GM12878 (cell line): ENCODE measurements around the gene AGO4. TPM values are rescaled to one million over a fixed set of nuclear protein-coding genes. Genes with fewer than 3 reads are reported as not detected.

ENCODE experiments used
- ATAC-seq: fragments of 200-7000 bp; cut with Tn5 transposase; 3 replicates; pipeline ENCODE4 v1.9.1; 2020; ENCODE audit warnings: mild to moderate bottlenecking, moderate library complexity
- BruUV-seq: library from RNA; stranded (reverse); fragments of 400-500 nt; replicated peaks from 2 replicates; lab custom pipeline; 2021; lab: Mats Ljungman, UMichigan
- CTCF ChIA-PET: fragments of 300-600 bp; sonication (Branson Sonifier 250); formaldehyde crosslinking; extraction: SDS; loops from one replicate; lab custom pipeline; 2021; ENCODE audit warnings: inconsistent platforms; lab: Yijun Ruan, JAX
- POLR2A ChIA-PET: fragments of 350-600 bp; formaldehyde crosslinking; extraction: SDS; loops from one replicate; lab custom pipeline; 2021; ENCODE audit warnings: inconsistent platforms; lab: Charles Lee
- RAD21 ChIA-PET: fragments of 300-600 bp; sonication (Branson Sonifier 250); formaldehyde crosslinking; loops from one replicate; lab custom pipeline; 2023; ENCODE audit warnings: antibody characterized with exemption; ENCODE audit not compliant: unreplicated experiment; lab: Charles Lee
- SMC1A ChIA-PET: fragments of 300-600 bp; sonication (Branson Sonifier 250); formaldehyde crosslinking; loops from one replicate; lab custom pipeline; 2023; ENCODE audit not compliant: unreplicated experiment, uncharacterized antibody; lab: Charles Lee
- DNase-seq: peaks from one replicate; pipeline ENCODE4 v3.0.0-alpha.2; 2011; ENCODE audit warnings: low read depth, low spot score
- FAIRE-seq: peaks from 3 replicates; lab custom pipeline; 2011; peaks lifted over from hg19 to GRCh38; lab: Jason Lieb, UNC
- H2AFZ ChIP-seq: 2 replicates; pipeline ENCODE4 v1.6.0; 2011; ENCODE audit warnings: low read depth, low read length, control low read depth; ENCODE audit not compliant: control insufficient read depth
- H3K27ac ChIP-seq: 2 replicates; pipeline ENCODE4 v1.5.1; 2011; ENCODE audit warnings: control low read depth; ENCODE audit not compliant: control insufficient read depth, insufficient read depth
- H3K27me3 ChIP-seq, 2 experiments: replicated peaks in 1 of 2; 2 replicates each; pipeline versions ENCODE4 v1.6.0 to v1.6.1; 2011; ENCODE audit warnings: low read length in 1 of 2; ENCODE audit not compliant: control insufficient read depth in 2 of 2, insufficient read depth in 2 of 2
- H3K36me3 ChIP-seq, 2 experiments: 2 replicates each; pipeline ENCODE4 v1.5.1; 2011; ENCODE audit warnings: low read length in 1 of 2; ENCODE audit not compliant: control insufficient read depth in 2 of 2, insufficient read depth in 2 of 2
- H3K4me1 ChIP-seq: 2 replicates; pipeline ENCODE4 v1.6.1; 2011; ENCODE audit warnings: mild to moderate bottlenecking, low read length, moderate library complexity, mixed read lengths; ENCODE audit not compliant: control insufficient read depth, insufficient read depth
- H3K4me2 ChIP-seq: 2 replicates; pipeline ENCODE4 v1.6.0; 2011; ENCODE audit warnings: control low read depth; ENCODE audit not compliant: control insufficient read depth, insufficient read depth
- H3K4me3 ChIP-seq: fragments of 200-600 bp; sonication (generic); 2 replicates; pipeline ENCODE4 v1.5.1; 2016
- H3K79me2 ChIP-seq: 2 replicates; pipeline ENCODE4 v1.6.0; 2011; ENCODE audit warnings: low read length; ENCODE audit not compliant: control insufficient read depth, insufficient read depth
- H3K9ac ChIP-seq: 2 replicates; pipeline ENCODE4 v1.8.0; 2011; ENCODE audit warnings: low read length, control low read depth, mixed read lengths; ENCODE audit not compliant: control insufficient read depth, insufficient read depth
- H3K9me3 ChIP-seq: replicated peaks from 3 replicates; pipeline ENCODE4 v1.5.1; 2011; ENCODE audit warnings: mild to moderate bottlenecking, low read length; ENCODE audit not compliant: control insufficient read depth, insufficient read depth
- H4K20me1 ChIP-seq: 2 replicates; pipeline ENCODE4 v1.6.0; 2011; ENCODE audit not compliant: control insufficient read depth, insufficient read depth
- ATF7 ChIP-seq: fragments of 450-650 bp; IDR thresholded peaks from 2 replicates; pipeline ENCODE4 v1.6.1; 2016; ENCODE audit warnings: low read depth, mild to moderate bottlenecking
- FOXK2 ChIP-seq: fragments of 450-650 bp; IDR thresholded peaks from 2 replicates; pipeline ENCODE4 v1.6.1; 2017; ENCODE audit warnings: mild to moderate bottlenecking, moderate library complexity
- HDGF ChIP-seq: fragments of 450-650 bp; IDR thresholded peaks from 2 replicates; pipeline ENCODE4 v1.6.1; 2016; ENCODE audit warnings: antibody characterized with exemption
- NFIC ChIP-seq: IDR thresholded peaks from 2 replicates; pipeline ENCODE4 v1.6.1; 2012; ENCODE audit warnings: low read depth, mild to moderate bottlenecking, inconsistent platforms, low read length, moderate library complexity
- POLR2AphosphoS2 ChIP-seq: IDR thresholded peaks from 2 replicates; pipeline ENCODE4 v1.6.1; 2011; ENCODE audit warnings: low read depth, mild to moderate bottlenecking, low read length, improper control_type of control experiment, moderate library complexity
- RFX5 ChIP-seq: IDR thresholded peaks from 2 replicates; pipeline ENCODE4 v1.6.1; 2011; ENCODE audit warnings: low read depth, low read length, improper control_type of control experiment
- SRF ChIP-seq, 2 experiments: IDR thresholded peaks; 2 replicates each; pipeline ENCODE4 v1.6.1; 2011; ENCODE audit warnings: low read depth in 2 of 2, low read length in 2 of 2, mild to moderate bottlenecking in 1 of 2, moderate library complexity in 1 of 2
- SUPT20H ChIP-seq: IDR thresholded peaks from 2 replicates; pipeline ENCODE4 v1.6.1; 2011; ENCODE audit warnings: low read depth, mild to moderate bottlenecking, low read length, moderate library complexity, borderline replicate concordance; ENCODE audit not compliant: control insufficient read depth
- ZSCAN29 ChIP-seq: fragments of 450-650 bp; IDR thresholded peaks from 2 replicates; pipeline ENCODE4 v1.6.1; 2017; ENCODE audit warnings: mild to moderate bottlenecking, moderate library complexity
- ZZZ3 ChIP-seq: IDR thresholded peaks from 2 replicates; pipeline ENCODE4 v1.6.1; 2011; ENCODE audit warnings: low read depth; ENCODE audit not compliant: control insufficient read depth, insufficient read length
- WGBS: methylation state at CpG from one replicate; pipeline ENCODE4 v1.1.6; 2016; ENCODE audit warnings: low lambda C conversion rate; ENCODE audit not compliant: insufficient replicate concordance, insufficient coverage; ENCODE audit errors: missing lambda C conversion rate; 5-methylcytosine and 5-hydroxymethylcytosine counted together
- in situ Hi-C: fragments of 300-500 bp; cut with MboI; formaldehyde crosslinking; loops from 9 replicates; pipeline ENCODE4 v1.14.3; 2018; ENCODE audit warnings: mixed read lengths
- intact Hi-C: fragments of 100-400 bp; cut with micrococcal nuclease; formaldehyde crosslinking; loops from one replicate; pipeline ENCODE4 v1.14.2; 2022; ENCODE audit not compliant: unreplicated experiment
- polyA plus RNA-seq, 11 experiments: library from polyadenylated mRNA; depleted of rRNA in 4 of 11; unstranded in 6 of 11; stranded (reverse) in 5 of 11; fragments of >200 nt; fragmentation: Nextera tagmentation in 4 of 11; fragmentation: Illumina TruSeq in 1 of 11; extraction: Ambion mirVana in 4 of 11; extraction: Trizol in 1 of 11; gene quantifications; 1 replicate in 1 of 11; 2 replicates in 10 of 11; pipeline versions ENCODE4 v1.2.1 to v1.2.3, GENCODE V29; 2011 to 2016; ENCODE audit warnings: inconsistent platforms in 2 of 11, missing spikeins in 2 of 11, low read depth in 1 of 11
- total RNA-seq, 4 experiments: library from RNA; depleted of rRNA in 3 of 4; stranded (reverse); fragments of >200 nt in 3 of 4; fragmentation: Illumina TruSeq in 1 of 4; extraction: Trizol in 1 of 4; gene quantifications; 2 replicates each; pipeline versions ENCODE4 v1.2.1 to v1.2.3, GENCODE V29; 2013 to 2021
- TF ChIP-seq, protein P1 (sequence below): fragments of 450-650 bp; IDR thresholded peaks from 2 replicates; pipeline ENCODE4 v1.6.1; 2017; ENCODE audit warnings: antibody characterized with exemption, mild to moderate bottlenecking, moderate library complexity

Gene AGO4
- total and polyA plus RNA-seq, 10 of the 15 experiments (the other 5 are each of a cell fraction or from before 2014, with no cell fraction given), result 1.2 to 7.9 (median 3.2) TPM

DNA sequence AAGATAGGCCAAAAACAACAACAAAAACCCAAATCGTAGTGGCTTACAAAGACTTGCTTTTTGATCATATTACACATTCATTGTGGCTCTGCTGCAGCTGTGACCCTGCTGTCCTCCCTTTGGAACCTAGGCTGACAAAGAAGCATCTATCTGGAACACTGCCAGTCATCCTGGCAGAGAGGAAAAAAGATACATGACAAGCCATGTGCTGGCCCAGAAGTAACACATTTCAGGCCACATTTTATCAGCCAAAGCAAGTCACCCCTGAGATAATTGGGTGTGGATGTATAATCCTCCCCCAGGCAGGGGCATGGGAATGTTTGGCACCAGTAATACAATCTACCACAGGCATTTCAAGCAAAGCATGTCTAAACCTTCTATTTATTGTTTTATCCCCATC lies 38.0 kb downstream of the AGO4 start:
- no TSS peak for BruUV-seq
- SMC1A ChIA-PET, result no interaction called here
- Histone ChIP-seq H3K4me1 (no peaks in the 10 kb centered on the region), H3K79me2 (no peaks in the 10 kb centered on the region), H3K9me3 (no peaks in the 10 kb centered on the region), H3K9ac (no peak overlapping the region), H3K4me2 (no peak overlapping the region), H2AFZ (no peak overlapping the region), H3K27ac (no peak overlapping the region), H3K4me3 (no peak overlapping the region), H3K27me3 (no peaks in the 10 kb centered on the region), H4K20me1 (no peaks in the 10 kb centered on the region), H3K36me3 (no peaks in the 10 kb centered on the region; a peak in 1 of 4 replicates)
- in situ Hi-C loops (no loop called here), intact Hi-C loops (no loop called here)
- TF ChIP-seq SUPT20H (no peak), SRF (IDR thresholded peaks at IDR 0.05; ENCODE audit: low read depth in 2 of 2, low read length in 2 of 2) (no peak), NFIC (no peak), HDGF (no peak), ZZZ3 (no peak), ZSCAN29 (no peak), POLR2AphosphoS2 (no peak), ATF7 (no peak), FOXK2 (no peak), RFX5 (no peak)
- TF ChIP-seq, protein P1, sequence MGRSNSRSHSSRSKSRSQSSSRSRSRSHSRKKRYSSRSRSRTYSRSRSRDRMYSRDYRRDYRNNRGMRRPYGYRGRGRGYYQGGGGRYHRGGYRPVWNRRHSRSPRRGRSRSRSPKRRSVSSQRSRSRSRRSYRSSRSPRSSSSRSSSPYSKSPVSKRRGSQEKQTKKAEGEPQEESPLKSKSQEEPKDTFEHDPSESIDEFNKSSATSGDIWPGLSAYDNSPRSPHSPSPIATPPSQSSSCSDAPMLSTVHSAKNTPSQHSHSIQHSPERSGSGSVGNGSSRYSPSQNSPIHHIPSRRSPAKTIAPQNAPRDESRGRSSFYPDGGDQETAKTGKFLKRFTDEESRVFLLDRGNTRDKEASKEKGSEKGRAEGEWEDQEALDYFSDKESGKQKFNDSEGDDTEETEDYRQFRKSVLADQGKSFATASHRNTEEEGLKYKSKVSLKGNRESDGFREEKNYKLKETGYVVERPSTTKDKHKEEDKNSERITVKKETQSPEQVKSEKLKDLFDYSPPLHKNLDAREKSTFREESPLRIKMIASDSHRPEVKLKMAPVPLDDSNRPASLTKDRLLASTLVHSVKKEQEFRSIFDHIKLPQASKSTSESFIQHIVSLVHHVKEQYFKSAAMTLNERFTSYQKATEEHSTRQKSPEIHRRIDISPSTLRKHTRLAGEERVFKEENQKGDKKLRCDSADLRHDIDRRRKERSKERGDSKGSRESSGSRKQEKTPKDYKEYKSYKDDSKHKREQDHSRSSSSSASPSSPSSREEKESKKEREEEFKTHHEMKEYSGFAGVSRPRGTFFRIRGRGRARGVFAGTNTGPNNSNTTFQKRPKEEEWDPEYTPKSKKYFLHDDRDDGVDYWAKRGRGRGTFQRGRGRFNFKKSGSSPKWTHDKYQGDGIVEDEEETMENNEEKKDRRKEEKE, result no peak
- CTCF ChIA-PET, result no interaction called here
- 94% methylated on average over 1 of the region's 1 CpG for WGBS
- DNase-seq (no peak), ATAC-seq (no peak), FAIRE-seq (no peak)
- POLR2A ChIA-PET, result no interaction called here
- RAD21 ChIA-PET, result no interaction called here
